HG02798 (cell line): ENCODE data around the gene PCBP2.

Source experiments
- ATAC-seq: cut with Tn5 transposase; IDR thresholded peaks from one replicate; pipeline ENCODE4 v1.9.1; 2021; ENCODE audit warnings: mild to moderate bottlenecking; ENCODE audit not compliant: unreplicated experiment, poor library complexity

PCBP2 gene

GRCh38 chr12:53489242-53489864 is 37.5 kb downstream of the PCBP2 start:
- ATAC-seq: no peak

GRCh38 chr12:53492188-53492587 is 40.3 kb downstream of the PCBP2 start:
- no peak for ATAC-seq

DNA sequence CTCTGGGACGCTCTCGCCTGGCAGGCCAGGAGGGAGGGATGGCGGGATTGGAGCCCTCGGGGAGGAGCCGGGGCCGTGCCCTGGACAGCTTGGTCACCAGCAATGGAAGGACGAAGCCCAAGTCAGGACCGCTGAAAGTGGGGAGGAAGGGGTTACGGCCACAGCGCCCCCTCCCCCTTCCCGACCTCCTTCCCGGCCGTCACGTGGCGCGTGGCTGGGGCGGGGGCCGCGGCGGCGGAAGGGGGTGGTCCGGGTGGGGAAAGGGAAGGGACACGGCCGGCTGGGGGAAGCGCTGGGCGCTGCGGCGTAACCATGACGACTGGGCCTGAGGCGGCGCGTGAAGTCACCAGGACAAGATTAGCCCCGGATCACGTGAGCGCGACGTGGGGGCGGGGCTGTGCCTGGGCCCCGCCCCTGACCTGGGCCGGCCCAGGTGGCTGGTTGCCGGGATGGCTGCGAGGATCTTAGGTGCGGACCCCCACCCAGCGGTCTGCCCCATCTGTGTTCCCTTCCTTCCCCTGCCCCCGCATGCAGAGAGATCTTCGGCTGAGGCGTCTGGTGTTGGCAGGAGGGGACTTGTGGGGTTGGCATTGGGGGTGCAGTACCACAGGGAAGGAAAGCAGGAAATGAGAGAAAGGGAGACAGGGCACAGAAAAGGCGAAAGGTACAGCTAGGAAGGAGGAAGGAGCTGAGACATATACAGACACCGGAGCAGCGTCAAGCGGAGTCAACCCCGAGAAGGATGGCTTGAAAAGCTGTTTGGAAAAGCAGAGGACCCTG is 41.1 kb downstream of the PCBP2 start:
- peak; percentile 97 for ATAC-seq

DNA sequence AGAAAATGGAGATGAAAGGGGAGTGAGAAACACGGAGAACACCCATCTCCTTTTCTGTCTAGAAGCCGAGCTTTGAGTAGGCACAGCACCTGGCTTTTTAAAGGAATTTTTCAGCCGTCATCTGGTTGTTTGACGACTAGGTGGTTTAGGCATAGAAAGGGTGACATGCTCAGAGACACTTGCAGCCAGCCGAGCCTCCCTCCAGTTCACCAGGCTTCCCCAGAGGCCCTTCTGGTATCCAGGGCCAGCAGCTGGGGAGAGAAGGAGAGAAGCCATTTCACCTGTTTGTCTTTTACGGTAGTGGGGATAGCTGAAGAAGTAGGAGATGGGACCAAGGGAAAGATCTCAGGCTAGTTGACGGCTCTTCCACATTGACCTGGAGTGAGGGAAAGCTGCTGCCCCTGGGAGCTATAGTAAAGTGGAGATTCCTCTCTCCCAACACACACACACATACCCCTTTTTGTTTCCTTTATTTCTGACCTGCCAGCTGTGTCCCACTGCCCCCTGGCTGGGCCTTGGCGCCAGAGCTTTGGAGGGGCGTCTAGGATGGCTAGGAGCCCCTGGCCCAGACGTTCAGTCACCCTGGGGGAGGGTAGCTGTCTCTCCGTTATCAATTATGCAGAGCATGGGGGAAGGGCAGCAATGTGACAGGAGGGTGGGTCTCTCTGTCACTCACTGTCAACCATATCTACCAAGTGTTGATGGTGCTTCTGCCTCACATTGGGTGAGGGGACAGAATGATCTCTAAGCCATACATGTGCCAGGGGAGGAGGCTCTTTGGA is 41.9 kb downstream of the PCBP2 start:
- ATAC-seq: no peak

DNA sequence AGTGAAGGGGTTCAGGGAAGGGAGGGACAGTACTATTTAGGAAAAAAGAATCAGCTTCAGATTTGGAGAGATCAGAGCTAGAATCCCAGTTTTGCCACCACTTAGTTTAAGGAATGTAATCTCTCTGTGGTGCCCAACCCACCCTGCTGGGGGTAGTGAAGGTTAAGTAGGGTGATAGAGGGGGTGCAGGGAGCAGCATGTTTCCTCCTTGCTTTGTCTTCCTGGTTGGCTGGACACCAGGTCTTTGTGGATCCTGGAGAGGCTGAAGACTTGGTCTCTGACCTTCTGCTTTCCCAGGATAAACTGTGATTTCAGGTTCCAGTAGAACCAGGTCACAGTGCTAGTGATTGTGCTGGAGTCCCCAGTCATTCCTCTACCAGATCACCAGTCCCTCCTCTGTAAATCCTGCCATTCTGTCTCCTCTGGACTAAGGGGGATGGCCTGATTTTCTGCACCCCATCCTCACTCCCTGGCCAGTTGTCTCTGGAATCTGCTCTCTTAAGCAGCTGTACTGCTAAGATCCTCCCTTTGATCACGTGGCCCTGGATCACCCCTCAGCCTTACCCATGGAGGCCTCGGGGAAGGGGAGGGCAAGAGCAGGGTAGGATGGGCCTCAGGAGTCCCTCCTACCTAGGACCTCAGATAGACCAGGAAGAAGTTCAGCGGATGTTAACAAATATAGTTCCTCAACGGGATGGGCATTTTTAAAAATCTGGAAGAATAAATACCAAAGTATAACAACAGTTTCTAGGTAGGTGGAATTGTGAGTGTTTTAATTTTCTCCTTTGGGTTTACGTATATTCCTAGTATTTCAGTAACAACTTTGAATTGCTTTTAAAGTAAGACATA is 44.2 kb downstream of the PCBP2 start:
- ATAC-seq: no peak

- ATAC-seq: no peak
Measured at GRCh38 chr12:53496752-53497032, 44.8 kb downstream of the PCBP2 start.

- no peak for ATAC-seq
Measured at GRCh38 chr12:53497461-53497860, 45.6 kb downstream of the PCBP2 start.

DNA sequence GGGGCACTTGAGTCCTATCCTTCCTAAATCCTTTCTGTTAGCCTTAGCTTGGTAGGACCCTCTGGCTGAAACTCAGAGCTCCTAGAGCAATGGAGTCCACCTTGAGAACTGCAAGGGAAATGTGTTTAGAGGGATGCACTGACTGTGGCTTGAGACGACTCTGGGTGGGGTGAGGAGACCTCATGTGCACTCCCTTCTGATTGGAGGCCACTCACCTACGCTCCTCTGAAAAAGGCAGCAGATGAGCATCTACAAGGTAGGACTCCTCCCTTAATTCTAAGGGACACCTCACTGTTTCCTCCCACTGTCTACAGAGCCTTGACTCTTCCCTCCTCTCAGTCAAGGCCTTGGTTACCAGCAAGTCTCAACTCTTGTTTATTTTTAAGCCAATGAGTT is 46.3 kb downstream of the PCBP2 start:
- no peak for ATAC-seq

- ATAC-seq: no peak
Measured at GRCh38 chr12:53499266-53500141, 47.6 kb downstream of the PCBP2 start, which contains the start of gene MAP3K12. Gene MAP3K12, minus strand, starts transcription at chr12:53499458. Its CDS starts 12,067 bp downstream, at chr12:53487391.

- ATAC-seq: no peak
Measured at GRCh38 chr12:53500142-53500775, 48.4 kb downstream of the PCBP2 start.

- peak; percentile 81 for ATAC-seq
Measured at GRCh38 chr12:53500776-53501614, 49.1 kb downstream of the PCBP2 start, which contains the start of gene TARBP2. Gene TARBP2, plus strand, starts transcription at chr12:53501283. Its CDS starts 126 bp downstream, at chr12:53501409.

- no peak for ATAC-seq
Measured at GRCh38 chr12:53501615-53502181, 49.8 kb downstream of the PCBP2 start.

DNA sequence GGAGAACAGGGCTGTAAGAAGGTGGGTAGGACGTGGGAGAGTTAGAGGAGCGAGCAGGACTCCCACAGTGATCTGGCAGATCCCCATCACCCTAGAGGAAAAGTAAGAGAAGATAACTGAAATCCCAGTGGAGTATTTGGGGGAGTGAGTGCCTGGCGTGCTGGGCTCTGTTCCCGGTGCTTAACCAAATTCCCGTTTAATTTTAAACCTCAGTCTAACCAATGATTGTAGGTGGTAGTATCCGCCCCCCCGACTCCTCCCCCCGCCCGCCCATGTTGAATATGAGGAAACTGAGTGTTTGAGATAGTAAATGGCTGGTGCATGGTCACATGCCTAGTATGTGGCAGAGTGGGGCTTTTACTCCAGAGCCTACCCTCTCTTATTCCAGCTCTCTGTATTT is 50.4 kb downstream of the PCBP2 start:
- ATAC-seq: no peak

DNA sequence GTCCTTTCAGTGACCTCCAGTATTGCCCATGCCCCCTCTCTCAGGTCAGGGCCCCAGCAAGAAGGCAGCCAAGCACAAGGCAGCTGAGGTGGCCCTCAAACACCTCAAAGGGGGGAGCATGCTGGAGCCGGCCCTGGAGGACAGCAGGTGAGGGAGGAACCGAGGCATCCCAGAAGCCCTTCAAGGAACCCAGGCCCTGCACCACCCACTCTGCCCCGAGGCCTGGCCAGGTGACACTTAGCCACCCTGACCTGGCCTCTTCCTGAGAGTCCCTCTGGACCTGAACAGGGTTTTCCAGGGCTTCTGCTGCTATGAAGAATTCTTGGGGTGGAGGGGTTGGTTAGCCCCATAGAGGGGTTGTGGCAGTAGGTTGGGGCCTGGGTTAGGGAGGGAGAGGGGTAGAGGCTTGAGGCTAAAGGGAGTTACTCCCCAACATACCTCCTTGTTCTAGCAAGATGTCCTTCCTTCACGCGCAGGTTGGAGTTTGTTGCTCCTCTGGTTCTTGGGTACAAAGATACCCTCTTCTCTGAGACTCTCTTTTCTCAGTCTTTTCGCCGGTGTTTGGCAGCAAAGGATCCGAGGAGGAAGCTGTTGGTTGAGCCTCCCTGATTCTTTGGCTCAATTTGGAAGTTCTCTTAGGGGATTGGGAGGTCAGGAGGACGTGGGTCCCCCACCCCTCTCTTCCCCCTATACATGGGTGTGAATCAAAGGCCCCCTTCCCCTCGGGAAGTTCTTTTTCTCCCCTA is 51.3 kb downstream of the PCBP2 start:
- ATAC-seq: no peak

GRCh38 chr12:53504004-53504920 is 52.4 kb downstream of the PCBP2 start:
- ATAC-seq: no peak

DNA sequence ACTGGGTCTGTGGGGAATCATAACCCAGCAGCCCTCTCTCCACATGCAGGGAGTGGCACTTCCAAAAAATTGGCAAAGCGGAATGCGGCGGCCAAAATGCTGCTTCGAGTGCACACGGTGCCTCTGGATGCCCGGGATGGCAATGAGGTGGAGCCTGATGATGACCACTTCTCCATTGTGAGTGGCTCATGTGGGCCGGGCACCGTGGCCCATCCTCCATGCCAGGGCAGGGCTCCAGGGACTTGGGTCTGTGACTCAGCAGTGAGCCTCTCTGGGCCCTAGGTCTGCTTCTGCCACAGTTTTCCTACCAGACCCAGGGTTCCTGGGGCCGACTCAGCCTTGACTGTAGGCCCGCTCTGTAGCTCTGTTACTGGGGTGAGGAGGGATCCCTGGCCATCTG is 53.2 kb downstream of the PCBP2 start:
- no peak for ATAC-seq
